SU-DHL-6 (cell line): Measurements from ENCODE around the gene RCAN2.
A peak's percentile ranks its signal among the peaks of the same experiment; 100 is the strongest.

ENCODE experiments used
- CTCF ChIP-seq: fragments of 200-600 bp; sonication (generic); IDR thresholded peaks from one replicate; pipeline ENCODE4 v1.5.1; 2017; ENCODE audit warnings: antibody characterized with exemption, mild to moderate bottlenecking, low read length, moderate library complexity; ENCODE audit not compliant: insufficient read depth, poor library complexity, severe bottlenecking
- EZH2phosphoT487 ChIP-seq: fragments of 200-600 bp; sonication (generic), shearing (Covaris generic); conservative IDR thresholded peaks from 2 replicates; pipeline ENCODE4 v1.6.1; 2018; ENCODE audit warnings: mild to moderate bottlenecking, antibody characterized with exemption, low read length, moderate library complexity, mixed read lengths

- TF ChIP-seq CTCF: peak; percentile 99
- no peak for TF ChIP-seq EZH2phosphoT487
Measured at GRCh38 chr6:46221222-46221793, 269.9 kb downstream of the RCAN2 start.
